Hematopoietic multipotent progenitor cell (in vitro differentiated cells): ENCODE data around the gene S1PR3. TPM values are rescaled to one million over a fixed set of nuclear protein-coding genes. Genes with fewer than 3 reads are reported as not detected.

ENCODE experiments used
- DNase-seq, 3 donors: peaks; one replicate each; pipeline ENCODE4 v3.0.0-alpha.2; 2011 to 2015; ENCODE audit warnings: low read depth in 2 of 3, low spot score in 2 of 3
- total RNA-seq: library from RNA; depleted of rRNA; stranded (reverse); fragments of >200 nt; gene quantifications from one replicate; pipeline ENCODE4 v1.2.3, GENCODE V29; 2012

Gene S1PR3
- total RNA-seq, 1 donor, result 0.27 TPM

DNA sequence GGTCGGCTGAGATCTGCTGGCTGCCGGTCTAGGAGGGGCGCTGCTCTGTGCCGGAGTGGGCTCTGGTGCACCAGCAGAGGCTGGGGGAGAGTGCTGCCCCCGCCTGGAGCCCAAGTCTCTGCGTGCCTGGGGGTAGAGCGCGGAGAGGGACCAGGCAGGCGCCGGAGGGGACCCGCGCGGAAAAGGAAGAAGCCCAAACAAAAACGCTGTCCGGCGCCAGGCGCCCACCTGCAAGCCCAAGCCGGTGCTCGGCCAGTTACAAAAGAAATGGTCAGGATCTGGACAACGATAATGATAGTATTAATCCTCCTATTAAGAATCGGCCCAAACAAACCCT is 571 bp upstream of the S1PR3 start:
- no peak for DNase-seq

- DNase-seq, result no peak
Observed at GRCh38 chr9:88992556-88992955, 1.3 kb downstream of the S1PR3 start.

- no peak for DNase-seq
Observed at GRCh38 chr9:88993327-88993726, 2.1 kb downstream of the S1PR3 start.

- DNase-seq, result no peak
Observed at GRCh38 chr9:88993871-88994460, 2.7 kb downstream of the S1PR3 start.

GRCh38 chr9:88994469-88995199 is 3.4 kb downstream of the S1PR3 start:
- DNase-seq, result no peak

GRCh38 chr9:88995200-88995577 is 3.9 kb downstream of the S1PR3 start:
- DNase-seq, result no peak

GRCh38 chr9:88995627-88996026 is 4.4 kb downstream of the S1PR3 start:
- no peak for DNase-seq

- no peak for DNase-seq
Observed at GRCh38 chr9:88996046-88996920, 5.0 kb downstream of the S1PR3 start.

GRCh38 chr9:88996921-88997235 is 5.6 kb downstream of the S1PR3 start:
- DNase-seq, result no peak

DNA sequence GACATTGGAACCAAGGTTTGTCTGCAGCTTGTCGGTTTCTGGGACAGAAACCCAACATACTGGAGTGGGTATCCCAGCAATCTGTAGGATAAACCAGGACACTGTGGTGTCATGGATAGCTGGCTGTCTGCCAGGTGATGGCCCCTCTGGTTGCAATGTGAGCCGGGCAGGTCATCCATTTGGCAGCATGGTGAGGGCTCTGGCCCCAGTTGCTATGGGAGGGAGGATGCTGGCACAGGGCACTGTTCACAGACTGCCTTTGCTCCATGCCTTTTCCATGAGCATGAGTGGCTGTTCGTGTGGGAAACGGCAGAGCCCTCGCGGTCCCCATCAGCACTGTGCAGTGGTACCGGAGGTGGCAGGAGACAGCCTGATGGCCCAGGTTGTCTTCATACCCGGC is 6.4 kb downstream of the S1PR3 start:
- no peak for DNase-seq

GRCh38 chr9:88998503-88998902 is 7.2 kb downstream of the S1PR3 start:
- DNase-seq, result peak in 1 of 3 donors; percentile 43

GRCh38 chr9:88998911-88999310 is 7.6 kb downstream of the S1PR3 start:
- no peak for DNase-seq

DNA sequence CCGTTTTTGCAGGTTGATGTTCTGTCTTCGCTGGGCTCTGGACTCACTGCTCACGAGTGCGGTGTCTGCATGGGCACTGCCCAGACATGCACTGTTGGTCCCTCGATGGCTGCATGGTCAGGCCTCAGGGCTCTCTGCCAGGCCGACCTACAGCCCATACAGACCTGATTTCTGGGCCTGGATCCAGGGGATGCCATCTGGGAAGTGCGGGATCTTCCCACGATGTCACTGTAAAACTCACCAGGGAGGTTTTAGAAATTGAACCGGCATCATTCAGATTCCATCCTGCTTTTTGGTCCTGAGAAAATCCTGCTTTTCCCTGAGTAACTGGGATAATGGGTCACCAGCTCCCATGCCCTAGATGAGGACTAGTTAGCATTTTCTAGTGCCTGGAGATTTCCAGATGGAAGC is 9.1 kb downstream of the S1PR3 start:
- DNase-seq, result no peak

DNA sequence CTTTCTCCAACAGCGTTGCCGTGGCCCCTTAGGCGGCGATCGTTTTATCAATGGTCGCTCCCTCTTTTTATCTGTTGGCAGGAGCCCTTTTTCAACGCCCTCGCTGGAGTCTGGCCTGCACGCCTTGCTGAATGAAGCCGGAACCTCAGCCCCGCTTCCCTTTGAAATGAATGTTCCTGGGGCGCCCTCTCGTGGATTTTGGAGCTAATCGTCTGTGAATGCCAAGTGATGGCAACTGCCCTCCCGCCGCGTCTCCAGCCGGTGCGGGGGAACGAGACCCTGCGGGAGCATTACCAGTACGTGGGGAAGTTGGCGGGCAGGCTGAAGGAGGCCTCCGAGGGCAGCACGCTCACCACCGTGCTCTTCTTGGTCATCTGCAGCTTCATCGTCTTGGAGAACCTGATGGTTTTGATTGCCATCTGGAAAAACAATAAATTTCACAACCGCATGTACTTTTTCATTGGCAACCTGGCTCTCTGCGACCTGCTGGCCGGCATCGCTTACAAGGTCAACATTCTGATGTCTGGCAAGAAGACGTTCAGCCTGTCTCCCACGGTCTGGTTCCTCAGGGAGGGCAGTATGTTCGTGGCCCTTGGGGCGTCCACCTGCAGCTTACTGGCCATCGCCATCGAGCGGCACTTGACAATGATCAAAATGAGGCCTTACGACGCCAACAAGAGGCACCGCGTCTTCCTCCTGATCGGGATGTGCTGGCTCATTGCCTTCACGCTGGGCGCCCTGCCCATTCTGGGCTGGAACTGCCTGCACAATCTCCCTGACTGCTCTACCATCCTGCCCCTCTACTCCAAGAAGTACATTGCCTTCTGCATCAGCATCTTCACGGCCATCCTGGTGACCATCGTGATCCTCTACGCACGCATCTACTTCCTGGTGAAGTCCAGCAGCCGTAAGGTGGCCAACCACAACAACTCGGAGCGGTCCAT is 10.0 kb downstream of the S1PR3 start:
- peak; percentile 37 to 92 (median 80) for DNase-seq

DNA sequence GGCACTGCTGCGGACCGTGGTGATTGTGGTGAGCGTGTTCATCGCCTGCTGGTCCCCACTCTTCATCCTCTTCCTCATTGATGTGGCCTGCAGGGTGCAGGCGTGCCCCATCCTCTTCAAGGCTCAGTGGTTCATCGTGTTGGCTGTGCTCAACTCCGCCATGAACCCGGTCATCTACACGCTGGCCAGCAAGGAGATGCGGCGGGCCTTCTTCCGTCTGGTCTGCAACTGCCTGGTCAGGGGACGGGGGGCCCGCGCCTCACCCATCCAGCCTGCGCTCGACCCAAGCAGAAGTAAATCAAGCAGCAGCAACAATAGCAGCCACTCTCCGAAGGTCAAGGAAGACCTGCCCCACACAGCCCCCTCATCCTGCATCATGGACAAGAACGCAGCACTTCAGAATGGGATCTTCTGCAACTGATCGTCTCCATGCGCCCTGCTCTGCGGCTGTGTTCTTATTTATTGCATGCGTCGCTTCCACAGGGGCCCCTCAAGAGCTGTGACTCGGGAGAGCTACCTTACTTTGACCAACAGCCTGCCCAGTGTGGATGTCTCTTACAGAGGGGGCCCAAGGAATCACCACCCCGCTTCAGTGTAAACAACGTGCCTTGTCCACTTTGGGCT is 10.8 kb downstream of the S1PR3 start:
- DNase-seq, result no peak

DNA sequence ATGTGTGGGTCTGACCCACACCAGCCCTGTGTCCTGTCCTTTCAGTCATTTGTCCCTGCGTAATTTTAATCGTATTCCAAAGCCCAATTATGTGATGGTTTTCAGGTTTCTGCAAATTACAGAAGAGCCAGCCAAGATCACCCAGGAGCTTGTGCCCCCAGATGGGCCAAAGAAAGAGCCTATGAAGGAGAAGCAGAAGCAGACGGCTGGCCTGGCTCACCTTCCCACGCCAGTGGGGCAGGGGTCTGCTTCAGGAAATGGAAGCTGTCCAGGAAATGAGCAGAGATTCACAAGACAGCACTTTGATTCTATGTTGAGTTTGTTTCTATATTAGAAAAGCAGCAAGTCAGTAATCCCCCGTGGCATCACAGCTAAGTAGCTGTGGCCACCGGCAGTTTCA is 11.7 kb downstream of the S1PR3 start:
- no peak for DNase-seq

DNA sequence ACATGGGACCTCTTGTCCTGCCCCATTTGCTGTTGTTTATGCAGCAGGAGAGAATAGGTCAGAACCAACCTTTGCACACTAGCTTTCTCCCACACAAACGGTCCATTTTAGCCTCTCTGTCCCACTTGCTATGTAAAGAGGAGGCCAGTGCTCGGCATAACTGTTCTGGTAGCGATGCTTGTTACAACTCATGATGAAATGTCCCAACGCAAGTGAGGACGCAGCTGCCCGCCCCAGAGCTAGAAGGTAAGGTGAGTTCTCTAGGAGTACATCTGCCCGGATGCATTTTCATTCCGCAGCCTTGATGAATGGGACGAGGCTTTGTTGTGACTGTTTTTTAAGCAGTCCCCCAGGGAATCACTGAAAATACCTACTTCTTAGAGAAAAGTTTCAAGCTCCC is 14.1 kb downstream of the S1PR3 start:
- no peak for DNase-seq

GRCh38 chr9:89006267-89006666 is 15.0 kb downstream of the S1PR3 start:
- no peak for DNase-seq

DNA sequence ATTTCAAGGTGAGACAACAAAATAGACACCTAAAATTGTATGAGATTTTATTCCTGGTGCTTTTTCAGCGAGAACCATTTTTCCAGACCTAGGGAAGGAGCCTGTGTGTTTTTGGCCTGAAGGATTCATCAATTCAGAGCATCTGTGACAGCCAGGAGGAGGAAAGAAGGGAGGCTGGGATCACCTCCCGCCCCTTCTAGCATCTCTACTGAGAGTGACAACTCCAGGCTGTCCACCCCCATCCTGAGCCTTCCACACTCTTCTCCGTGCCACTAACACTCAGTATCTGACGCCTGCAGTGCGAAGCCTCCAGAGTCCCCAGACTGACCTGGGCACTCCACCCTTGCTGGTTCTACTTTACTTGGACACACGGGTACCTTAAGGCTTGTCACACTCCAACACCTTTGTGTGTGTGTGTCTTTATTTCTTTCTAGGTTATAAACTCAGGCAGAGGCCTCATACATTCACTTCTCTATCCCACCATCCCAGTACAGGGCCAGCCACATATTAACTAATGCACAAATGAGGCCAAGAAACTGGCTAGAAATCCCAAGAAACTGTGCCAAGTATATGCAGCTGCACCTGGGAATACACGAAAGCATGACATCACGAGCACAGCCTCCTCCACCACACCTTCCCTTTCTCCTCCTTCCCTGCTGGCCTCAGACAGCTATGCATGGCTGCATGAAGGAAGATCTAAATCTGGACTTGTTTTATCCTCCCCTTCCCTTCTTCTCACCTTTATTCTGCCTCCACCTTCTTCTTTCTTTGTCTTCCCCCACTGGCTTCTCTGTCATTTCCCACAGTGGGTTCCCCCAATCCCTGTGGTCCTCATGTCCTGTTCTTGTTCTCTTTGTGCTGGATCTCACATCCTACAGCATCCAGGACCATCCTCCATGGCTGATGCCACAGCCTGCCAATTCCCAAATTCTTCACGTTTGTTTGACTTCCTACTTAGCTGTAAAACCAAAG is 16.0 kb downstream of the S1PR3 start:
- DNase-seq, result no peak
